Kidney capillary endothelial cell (primary cell): Measurements from ENCODE around the gene PTPRT.

ENCODE experiments used
- DNase-seq: peaks from one replicate; pipeline ENCODE4 v3.0.0-alpha.2; 2018; ENCODE audit warnings: low spot score

The PTPRT gene

DNA sequence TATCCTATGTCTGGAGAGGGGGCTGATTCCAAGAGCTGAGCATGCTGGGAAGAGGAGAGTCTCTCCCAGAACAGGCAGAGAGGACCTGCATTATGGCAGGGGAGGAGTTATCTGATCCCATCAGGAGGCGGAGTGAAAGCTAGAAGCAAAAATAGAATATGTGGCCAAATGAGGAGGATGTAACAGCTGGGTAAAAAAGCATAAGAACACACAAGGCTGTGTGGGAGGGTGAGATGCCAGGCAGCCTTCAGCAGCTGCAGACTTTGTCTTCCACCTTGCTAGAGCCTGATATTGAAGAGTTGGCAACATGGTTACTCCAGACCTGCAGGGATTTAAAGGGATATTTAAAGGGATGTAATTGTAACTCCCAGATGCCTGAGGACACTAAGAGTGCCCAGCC is 167.1 kb downstream of the PTPRT start:
- DNase-seq: no peak

DNA sequence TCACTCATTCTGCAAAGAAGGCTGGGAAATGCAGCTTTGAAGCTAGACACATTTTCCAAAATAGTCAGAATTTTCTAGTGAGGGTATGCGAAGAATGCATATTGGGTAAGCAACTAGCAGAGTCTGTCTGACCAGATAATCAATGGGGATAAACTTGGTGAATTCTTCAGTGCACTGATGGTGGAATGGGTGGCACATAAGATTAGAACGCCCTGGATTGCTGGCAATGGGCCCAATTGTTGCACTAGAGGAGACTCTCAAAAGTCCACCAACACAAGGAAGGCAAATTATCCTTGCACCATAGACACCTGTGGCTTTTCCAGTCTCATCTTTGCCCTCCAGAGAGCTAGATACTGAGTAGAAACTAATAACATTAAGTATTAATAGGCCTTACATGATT is 167.6 kb downstream of the PTPRT start:
- DNase-seq: no peak

DNA sequence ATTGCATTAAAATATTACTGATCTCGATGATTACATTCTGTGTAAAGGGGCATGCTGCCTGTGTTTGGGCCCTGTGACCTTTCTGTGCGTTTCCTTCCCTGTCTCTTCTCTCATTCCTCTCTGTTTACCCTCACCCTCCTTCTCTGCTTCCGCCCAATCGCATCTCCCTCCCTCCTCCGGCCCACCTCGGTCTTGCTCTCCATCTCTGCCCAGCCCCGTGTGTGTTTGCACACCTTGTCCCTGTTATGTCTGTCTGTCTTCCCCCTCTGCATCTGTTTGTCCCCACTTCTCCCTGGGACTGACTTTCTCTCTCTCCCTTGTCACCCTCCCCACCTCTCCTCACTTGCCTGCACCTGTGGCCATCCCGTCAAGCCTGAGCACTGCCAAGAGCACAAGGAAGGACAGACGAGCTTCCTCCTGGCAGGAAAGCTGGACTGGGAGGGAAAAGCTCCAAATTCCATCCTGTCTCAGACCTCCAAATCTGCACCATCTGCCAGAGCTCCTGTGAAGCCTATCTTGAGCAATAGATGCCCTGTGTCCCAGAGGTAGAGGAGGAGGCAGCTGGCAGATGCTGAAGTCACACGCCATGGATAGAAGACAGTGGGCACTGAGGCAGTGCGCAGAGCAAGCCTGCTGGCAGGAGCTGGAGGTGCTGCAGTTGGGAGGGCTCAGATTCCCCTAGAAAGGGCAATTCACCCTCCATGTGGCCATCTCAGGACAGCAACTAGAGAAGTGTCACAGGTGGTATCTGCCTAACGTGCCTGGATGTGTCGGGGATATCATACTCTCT is 172.3 kb downstream of the PTPRT start:
- DNase-seq: no peak

DNA sequence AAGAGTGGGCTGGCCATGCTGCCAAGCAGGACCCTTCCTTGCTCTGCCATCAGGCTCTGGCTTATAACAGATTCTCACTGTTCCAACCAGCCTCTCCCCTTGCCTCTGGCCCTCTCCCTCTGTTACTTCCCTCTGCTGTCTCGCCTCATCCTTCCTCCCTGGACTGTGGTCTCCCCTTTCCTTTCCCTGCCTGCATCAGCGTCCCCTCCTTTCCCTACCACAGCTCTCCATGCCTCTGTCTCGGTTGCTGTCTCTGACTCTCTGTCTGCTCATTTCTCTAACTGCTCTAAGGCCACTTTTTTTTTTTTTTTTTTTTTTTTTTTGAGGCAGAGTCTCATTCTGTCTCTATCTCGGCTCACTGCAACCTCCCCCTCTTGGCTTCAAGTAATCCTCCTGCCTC is 173.4 kb downstream of the PTPRT start:
- no peak for DNase-seq

DNA sequence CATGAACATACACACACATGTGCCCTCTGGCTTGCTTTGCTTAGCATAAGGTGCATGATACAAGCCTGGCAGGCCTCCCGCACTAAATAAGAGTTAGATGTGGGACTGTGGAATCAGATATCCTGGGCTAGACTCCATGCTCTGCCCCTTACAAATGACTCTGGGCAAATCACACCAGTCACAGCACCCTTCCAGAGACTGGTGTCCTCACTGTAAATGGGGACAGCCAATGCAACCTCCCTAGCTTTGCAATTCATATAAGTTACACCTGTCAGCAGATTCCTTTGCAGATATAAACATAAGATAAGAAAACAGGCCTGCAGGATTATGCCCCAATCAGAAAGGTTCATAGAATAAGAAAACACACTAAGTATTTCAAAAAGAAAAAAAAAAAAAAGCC is 174.1 kb downstream of the PTPRT start:
- no peak for DNase-seq

DNA sequence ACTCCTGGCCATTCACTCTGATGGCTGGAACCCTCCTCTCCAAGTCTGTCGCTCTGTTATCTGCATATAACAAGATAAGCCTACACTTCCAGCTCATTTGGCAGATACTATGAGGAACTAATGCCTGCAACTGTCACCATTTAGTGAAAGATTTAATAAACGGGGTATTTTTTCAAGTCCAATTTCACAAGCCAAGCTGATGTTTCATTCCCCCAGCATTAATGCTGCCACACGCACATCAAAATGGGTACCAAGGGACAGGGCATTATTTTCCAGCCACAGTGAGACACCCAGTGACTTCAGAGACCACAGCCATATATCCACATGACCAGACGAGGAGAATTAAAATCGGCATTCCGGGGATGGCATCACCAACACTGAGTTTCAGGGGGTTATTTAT is 175.5 kb downstream of the PTPRT start:
- no peak for DNase-seq

DNA sequence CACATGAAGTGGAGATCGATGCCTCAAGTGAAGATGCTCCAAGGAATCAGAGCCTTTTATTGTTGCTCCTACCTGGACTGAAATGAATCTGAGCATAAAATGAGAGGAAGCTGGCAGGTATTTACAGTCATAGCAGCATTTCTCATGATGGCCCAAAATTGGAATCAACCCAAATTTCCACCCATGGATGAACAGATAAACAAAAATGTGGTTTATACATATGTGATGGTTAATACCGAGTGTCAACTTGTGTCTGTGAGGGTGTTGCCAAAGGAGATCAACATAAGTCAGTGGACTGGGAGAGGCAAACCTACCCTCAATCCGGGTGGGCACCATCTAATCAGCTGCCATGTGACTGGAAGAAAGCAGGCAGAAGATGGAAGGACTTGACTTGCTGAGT is 178.2 kb downstream of the PTPRT start:
- no peak for DNase-seq

DNA sequence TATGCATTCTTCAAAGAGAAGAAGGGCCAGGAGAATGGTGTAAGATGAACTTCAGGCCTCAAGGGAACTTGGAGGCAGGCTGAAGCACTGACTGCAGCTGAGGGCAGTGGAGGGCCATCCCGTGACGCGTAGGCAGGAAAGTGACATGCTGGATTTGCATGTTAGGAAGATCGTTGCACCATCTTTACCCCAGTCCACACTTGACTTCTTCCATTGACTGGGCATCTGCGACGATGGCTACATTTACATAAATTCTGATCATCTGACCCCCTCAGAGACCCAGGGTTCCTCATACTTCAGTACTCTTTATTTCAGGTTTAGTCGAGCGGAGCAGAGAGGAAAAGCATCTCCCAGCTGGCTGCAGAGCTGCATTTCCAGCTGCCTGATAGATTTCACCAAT is 180.2 kb downstream of the PTPRT start:
- DNase-seq: no peak

DNA sequence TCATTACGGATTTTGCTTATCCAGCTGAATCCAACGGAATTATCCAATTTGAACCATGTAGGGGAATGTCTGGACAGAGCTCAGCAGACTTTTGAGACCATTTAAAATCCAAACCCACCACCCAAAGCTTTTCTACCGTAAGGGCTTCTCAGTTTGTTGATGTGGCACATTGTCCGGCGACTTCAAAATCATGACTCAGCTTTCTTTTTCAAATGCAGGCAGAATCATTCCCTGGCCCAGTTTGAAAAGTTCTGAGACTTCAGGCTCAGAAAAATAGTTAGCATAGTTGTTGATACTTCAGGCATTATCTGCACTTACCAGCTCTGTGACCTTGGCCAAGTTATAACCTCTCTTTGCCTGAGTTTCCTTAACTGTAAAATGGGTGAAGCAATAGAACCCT is 182.2 kb downstream of the PTPRT start:
- no peak for DNase-seq

DNA sequence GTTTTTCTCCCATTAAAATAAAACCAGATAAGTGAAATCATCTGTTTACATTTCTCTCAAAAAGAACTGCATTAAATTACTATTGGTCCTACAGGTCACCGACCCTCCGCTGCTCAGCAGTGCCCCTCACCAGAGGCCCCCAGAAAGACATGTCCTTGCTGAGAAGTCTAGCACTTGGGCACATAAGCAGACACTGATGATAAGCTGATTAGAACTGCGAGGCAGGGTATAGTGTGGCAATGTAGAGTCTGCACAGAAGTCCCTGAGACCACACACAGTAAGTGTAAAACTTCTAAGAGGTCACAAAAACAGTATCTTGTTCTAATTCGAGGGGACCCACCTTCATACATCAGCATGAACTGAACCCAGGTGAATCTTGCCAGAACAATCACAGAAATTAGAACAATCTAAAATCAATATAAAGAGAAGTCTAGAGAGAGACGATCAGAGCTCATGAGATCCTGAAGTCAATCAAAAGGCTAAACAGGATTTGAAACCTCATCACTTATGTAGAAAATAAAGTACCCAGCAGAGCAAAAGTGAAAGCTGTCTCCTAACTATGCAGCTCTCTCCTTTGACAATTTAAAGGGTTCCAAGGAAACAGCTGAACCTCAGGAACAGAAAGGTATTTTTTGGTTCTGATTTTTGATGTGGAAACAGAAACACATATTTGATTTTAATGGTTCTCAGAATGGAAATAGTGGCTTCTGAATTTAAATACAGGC is 182.9 kb downstream of the PTPRT start:
- DNase-seq: no peak

DNA sequence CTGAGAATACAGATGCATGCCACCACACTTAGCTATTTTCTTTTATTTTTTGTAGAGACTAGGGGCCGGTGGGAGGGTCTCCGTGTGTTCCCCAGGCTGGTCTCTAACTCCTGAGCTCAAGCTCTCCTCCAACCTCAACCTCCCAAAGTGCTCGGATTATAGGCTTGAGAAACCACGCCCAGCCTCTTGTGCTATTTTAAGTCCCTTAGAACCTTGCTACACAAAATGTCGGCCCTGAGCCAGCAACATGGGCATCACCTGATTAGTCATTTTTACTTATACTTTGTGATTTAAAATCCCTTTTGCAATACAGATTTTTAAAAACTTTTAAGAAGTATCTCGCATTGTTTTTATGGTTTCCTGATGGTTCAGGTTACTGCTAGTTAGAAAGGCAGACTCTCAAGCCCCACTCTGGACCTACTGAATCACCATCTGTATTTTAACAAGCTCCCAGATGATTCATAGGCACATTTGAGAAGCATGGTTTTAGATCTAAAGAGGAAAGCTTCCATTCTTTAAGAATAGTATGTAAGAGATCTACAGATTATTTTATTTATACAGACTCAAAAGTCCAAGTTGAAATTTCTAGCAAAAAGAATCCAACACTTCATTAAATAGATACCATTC is 186.3 kb downstream of the PTPRT start:
- DNase-seq: no peak

DNA sequence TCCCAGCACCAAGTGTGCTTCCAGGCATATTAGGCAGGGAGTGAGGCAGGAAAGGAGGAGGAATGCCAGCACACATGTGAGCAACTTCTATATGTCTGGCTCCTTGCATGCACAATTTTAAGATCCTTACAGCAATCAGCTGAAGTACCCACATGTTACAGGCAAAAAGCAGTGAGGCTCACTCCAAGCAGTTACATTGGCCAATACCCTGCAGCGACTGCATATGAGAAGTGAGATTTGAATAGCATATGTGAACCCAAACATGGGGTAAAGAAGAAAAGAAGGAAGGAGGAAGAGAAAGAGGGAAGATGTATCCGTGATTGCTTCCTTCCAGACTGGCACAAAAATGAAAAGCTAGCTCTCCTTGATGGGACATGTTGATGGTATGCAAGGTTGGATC is 193.6 kb downstream of the PTPRT start:
- no peak for DNase-seq

DNA sequence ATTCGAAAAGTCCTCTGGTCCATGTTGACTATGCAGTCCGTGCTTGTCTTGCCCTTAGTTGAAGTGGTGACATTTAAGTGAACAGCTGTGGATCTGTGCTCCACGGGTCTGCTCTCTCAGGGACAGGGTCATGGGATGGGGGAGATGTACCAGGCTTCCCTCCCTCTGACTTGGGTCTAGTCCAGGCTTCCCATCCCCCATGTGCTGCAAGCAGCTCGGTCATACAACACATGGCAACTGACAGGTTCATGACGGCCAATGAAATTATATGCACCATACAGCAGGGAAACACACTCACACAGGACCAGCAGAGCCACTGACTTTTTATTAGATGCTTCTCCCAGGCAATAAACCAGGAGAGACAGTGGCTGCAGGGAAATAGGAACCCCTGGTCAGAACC is 201.4 kb downstream of the PTPRT start:
- no peak for DNase-seq

DNA sequence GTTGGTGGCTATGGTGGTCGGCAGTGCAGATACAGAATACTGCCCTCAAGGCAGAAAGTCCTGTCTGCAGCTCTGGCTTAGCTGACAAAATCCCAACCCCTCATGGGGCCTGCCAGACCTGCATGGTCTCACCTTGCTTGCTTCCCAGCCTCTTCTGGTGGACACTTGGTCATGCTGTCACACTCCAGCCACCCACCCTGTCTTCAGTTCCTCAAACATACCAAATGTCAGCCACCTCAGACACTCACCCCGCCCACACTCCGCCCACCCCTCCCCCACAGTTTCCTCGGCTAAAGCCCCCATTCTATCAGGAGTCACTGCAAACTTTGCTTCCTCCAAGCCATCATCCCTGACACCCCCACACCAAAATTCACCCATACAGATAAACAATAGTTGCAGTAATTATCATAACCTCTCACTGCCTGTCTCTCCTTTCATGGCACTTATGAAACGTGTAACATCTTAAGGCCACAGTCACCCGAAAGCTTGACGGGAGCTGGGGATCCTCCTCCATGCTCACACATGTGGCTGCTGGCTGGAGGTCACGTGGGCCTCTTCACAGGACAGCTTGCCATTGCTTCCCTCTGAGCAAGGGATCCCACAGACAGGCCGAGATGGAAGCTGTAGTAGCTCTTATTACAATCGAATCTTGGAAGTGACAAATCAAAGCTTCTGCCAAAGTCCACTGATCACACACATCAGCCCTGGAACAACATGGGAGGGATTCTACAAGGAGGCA is 202.2 kb downstream of the PTPRT start:
- DNase-seq: no peak

DNA sequence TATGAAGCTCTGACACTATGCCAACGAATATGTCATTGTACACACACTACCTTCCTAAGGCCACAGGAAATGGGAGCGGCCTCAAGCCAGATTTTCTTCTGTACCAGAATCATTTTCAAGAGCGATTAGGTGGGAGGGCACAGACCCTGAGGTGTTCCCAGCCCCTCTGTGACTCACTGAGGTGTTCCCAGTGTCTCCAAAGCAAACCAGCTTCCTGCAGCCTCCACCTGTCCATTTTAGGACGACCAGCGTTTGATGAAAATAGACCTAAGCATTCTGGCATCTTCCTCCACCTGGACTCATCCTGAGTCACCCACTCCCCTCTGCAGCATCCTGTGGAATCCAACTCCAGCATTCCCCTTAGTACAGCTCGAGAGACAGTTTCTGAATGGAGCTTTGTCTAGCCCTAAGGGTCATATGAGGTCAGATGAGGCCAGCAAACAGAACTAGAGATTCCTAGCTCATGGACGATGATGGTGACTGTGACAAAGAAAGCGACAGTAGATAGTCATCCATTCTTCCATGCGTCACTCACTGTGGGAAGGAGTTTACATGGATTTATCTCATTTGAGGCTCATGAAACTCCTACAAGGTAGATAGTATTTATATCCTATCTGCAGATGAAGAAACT is 203.4 kb downstream of the PTPRT start:
- no peak for DNase-seq

DNA sequence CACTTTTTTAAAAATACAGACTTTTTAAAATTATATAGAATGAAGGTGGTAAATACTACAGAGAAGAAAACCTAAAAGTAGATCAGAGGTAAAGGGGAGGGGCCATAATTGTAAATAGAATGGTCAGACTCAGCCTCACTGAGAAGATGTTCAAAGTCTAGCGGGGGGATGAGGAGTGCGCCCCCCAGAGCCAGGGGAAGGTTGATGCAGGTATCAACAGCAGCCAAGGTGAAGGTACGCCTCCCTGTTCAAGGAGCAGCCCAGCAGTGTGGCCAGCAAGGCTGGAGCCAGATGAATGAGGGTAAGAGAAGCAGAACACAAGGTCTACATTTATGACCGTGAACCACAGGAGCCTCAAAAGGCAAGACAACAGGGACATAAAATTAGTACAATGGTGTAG is 204.1 kb downstream of the PTPRT start:
- DNase-seq: no peak

DNA sequence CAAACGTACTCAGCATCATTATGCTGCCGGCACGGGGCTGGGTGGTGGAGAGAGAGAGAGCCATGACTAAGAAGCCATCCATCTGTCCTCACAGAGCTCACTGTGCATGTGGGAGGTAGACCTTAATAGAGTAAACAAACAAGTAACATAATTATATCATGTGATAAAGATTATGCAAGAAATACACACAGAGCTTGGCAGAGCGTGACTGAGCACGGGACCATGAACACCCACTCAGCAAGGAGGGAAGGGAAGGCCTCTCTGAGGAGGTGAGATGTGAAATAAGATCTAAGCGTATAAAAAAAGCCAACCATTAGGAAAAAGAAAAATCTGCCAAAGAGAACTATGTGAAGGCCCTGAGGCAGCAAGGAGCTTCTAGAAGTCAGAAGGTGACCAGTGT is 207.5 kb downstream of the PTPRT start:
- no peak for DNase-seq

DNA sequence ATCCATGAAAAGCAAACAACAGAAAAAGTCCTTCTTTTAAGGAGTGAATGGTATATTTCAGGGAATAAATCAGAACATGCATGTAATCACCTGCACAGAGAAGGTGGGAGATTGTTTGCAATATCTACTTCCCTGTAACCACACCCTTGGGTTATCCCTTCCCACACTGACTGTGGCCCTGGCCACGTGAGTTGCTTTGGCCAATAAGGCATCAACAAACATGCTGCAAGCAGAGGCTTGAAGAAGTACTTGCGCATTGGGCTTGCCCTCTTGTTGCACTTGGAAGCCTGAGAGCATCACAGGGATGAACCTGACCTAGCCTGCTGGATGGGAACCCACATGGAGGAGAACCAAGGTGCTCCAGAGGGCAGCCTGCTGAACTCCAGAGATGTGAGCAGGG is 208.5 kb downstream of the PTPRT start:
- no peak for DNase-seq

DNA sequence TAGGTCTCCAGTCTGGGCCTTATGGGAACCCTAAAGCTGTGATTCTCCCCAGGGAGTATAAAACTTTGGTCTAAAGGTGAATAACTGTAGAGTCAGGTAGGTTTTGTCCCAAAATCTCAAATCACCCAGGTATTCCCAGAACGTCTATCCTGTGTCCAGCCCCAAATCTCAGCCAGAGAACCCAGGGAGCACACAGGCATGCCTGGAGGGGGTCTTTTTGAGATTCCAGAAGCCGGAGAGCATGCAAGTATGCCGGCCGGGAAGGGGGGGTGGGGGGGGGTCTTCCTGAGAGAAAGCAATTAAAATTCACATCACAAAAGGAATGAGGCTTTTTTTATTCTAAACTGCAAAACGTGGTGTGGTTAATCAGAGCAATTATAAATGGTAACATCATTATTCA is 210.0 kb downstream of the PTPRT start:
- DNase-seq: no peak

DNA sequence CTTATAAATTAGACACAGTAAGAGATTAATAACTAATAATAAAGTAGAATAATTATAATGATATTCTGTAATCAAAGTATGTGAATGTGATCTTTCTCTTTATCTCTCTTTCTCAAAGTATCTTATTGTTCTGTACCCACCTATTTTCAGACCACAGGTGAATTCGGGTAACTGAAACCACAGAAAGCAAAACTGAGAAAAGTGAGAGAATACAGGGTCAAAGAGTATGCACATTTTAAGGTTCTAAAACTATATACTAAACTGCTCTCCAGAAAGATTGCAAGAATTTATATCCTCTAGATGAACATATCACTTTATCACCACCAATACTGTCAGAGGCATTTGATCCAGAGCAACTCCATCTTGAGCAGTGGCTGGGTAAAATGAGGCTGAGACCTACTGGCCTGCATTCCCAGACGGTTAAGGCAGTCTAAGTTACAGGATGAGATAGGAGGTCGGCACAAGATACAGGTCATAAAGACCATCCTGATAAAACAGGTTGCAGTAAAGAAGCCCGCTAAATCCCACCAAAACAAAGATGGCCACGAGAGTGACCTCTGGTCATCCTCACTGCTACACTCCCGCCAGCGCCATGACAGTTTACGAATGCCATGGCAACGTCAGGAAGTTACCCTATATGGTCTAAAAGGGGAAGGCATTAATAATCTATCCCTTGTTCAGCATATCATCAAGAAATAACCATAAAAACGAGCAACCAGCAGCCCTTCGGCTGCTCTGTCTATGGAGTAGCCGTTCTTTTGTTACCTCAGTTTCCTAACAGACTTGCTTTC is 211.3 kb downstream of the PTPRT start:
- no peak for DNase-seq

DNA sequence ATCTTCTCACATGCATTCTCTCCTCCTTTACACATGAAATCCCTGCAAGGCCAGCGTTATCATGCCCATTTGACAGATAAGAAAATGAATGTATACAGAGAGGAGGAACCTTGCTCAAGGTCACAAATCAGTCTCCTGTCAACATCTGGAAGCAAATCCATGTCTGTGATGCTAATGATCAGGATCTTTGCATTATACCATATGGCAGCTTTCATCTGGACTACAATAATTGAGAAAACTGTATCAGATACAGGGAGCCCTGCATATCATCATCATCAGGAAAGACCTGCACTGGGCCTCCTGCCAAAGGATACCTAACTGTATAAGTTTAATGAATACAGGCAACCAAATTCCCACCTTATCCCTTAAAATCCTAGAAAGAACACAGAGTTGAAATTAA is 213.7 kb downstream of the PTPRT start:
- DNase-seq: no peak
